GM18858 (cell line): ENCODE data around the gene TRIO.
"Not testable (repeated sequence)": the region's sequence is repeated elsewhere in the genome, so short reads cannot be mapped to it uniquely, and the experiment has no call there.

Experiments
- ATAC-seq: cut with Tn5 transposase; IDR thresholded peaks from one replicate; pipeline ENCODE4 v1.9.1; 2021; ENCODE audit not compliant: unreplicated experiment

The TRIO gene

GRCh38 chr5:14420101-14420811, 277.1 kb downstream of the TRIO start:
- no peak for ATAC-seq

GRCh38 chr5:14421851-14422250, 278.7 kb downstream of the TRIO start:
- ATAC-seq, result no peak

GRCh38 chr5:14424011-14424685, 281.0 kb downstream of the TRIO start:
- no peak for ATAC-seq

- no peak for ATAC-seq
These were observed 282.4 kb downstream of the TRIO start for GRCh38 chr5:14425559-14425958.

- ATAC-seq, result no peak
These were observed 283.4 kb downstream of the TRIO start for GRCh38 chr5:14426521-14426920.

- no peak for ATAC-seq
These were observed 285.4 kb downstream of the TRIO start for GRCh38 chr5:14428302-14429081.

- ATAC-seq, result no peak
These were observed 286.2 kb downstream of the TRIO start for GRCh38 chr5:14429101-14430050.

- no peak for ATAC-seq
These were observed 288.4 kb downstream of the TRIO start for GRCh38 chr5:14431534-14431933.

- ATAC-seq, result no peak
These were observed 289.9 kb downstream of the TRIO start for GRCh38 chr5:14432931-14433589.

GRCh38 chr5:14435481-14435880, 292.3 kb downstream of the TRIO start:
- ATAC-seq, result no peak

- not testable (repeated sequence) for ATAC-seq
These were observed 293.0 kb downstream of the TRIO start for GRCh38 chr5:14436122-14436521.

GRCh38 chr5:14436801-14437542, 293.8 kb downstream of the TRIO start:
- ATAC-seq, result no peak

GRCh38 chr5:14438195-14438606, 295.1 kb downstream of the TRIO start:
- ATAC-seq, result no peak

GRCh38 chr5:14439087-14439871, 296.1 kb downstream of the TRIO start:
- ATAC-seq, result no peak

- no peak for ATAC-seq
These were observed 297.1 kb downstream of the TRIO start for GRCh38 chr5:14440223-14440581.

GRCh38 chr5:14440582-14441431, 297.7 kb downstream of the TRIO start:
- ATAC-seq, result no peak

- no peak for ATAC-seq
These were observed 298.5 kb downstream of the TRIO start for GRCh38 chr5:14441641-14442040.

- no peak for ATAC-seq
These were observed 299.4 kb downstream of the TRIO start for GRCh38 chr5:14442536-14442935.
